HG02970 (cell line): ENCODE measurements around the gene FABP3.
"Not testable (repeated sequence)": the region's sequence is repeated elsewhere in the genome, so short reads cannot be mapped to it uniquely, and the experiment has no call there.

Experiments
- ATAC-seq: cut with Tn5 transposase; IDR thresholded peaks from one replicate; pipeline ENCODE4 v1.9.1; 2021; ENCODE audit warnings: mild to moderate bottlenecking, moderate library complexity, moderate number of reproducible peaks; ENCODE audit not compliant: unreplicated experiment, low FRiP score

The FABP3 gene

DNA sequence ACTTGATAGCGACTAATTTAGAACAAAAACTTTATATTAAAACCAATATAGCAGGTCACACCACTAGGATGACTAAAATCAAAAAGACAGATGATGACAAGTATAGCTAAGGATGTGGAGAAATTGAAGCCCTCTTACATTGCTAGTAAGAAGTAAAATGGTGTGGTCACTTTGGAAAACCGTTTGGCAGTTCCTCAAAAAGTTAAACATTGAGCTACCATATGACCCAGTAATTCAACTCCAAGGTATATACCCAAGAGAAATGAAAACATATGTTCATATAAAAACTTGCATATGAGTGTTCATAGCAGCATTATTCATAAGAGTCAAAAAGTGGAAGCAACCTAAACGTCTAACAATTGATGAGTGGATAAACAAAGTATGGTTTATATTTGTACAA lies 27.1 kb upstream of the FABP3 start:
- ATAC-seq = no peak

DNA sequence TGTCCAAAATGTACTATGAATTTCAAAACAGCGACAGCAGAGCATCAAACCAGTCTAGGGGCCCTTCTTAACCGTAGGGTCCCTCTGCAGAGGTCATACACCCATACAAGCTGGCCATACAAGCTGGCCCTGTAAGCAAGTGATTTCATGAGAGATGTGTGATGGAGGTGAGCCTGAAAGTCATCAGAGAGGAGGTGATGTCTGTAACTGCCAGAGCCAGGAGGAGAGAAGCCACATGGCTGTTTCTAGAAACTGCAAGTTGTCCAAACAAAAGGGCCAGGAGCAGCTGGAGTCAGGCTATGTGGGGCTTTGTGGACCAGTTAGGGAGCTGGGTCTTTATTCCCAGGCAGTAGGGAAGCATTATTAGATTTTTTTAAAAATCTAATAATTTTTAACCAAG lies 25.4 kb upstream of the FABP3 start:
- ATAC-seq = no peak

DNA sequence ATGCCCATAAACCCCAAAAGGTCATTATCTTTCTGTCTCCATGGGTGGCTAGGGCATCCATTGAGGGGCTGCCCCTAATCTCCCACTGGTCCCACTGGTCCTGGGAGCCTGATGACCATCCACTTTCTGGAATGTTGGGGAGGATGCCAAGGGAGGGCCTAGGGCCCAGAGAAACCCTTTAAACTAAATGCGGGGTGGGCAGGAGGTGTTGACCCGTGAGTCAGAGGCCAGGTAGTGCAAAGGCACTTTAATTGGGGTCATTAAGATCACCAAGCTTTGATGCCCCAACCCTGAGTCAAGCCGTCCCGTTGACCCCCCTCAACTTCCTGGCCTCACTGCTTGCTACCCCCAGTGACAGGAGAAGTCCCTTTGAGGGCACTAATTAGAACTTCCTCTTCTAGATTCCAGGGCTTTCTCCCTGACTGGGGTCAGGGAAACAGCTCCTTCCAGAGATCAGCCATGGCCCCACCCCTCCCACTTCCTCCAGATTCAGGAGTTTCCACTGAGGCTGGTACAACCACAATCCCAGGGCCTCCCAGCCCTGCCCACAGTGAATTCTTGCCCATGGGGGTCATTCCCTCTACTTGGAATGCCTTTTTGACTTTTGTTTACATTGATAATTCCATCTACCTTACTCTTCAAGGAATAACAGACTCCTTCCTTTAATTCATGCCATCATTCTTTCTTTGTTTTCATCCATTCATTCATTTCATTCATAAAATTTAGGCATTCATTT lies 24.7 kb upstream of the FABP3 start:
- ATAC-seq = no peak

DNA sequence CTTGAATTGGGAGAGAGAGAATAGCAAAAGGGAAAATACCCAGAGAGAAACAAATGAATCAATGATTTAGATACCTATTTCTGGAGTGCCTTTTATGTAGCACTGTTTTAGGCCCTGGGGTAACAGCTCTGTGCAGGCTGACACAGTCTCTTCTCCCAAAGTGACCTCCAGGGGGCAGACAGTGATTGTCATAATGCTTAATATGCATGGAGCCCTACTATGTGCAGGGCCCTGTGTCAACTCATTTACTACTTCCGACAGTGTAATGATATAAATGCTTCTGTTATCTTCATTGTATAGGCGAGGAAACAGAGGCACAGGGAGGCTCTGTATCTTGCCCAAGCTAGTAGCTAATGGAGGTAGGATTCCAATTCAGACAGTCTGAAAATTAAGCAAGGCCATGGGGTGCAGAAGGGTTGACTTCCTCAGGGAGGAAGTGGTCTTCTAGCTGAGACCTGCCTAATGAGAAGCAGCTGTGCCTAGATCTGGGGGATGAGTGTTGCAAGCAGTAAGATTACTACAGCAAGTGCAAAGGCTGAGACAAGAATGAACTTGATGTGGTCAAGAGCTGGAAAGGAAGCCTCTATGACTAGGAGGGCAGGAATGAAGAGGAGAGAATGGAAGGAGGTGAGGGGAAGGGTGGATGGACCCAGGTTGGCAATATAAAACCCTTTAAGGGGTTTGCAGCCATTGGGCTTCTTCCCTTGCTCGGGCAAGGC lies 23.9 kb upstream of the FABP3 start:
- no peak for ATAC-seq

DNA sequence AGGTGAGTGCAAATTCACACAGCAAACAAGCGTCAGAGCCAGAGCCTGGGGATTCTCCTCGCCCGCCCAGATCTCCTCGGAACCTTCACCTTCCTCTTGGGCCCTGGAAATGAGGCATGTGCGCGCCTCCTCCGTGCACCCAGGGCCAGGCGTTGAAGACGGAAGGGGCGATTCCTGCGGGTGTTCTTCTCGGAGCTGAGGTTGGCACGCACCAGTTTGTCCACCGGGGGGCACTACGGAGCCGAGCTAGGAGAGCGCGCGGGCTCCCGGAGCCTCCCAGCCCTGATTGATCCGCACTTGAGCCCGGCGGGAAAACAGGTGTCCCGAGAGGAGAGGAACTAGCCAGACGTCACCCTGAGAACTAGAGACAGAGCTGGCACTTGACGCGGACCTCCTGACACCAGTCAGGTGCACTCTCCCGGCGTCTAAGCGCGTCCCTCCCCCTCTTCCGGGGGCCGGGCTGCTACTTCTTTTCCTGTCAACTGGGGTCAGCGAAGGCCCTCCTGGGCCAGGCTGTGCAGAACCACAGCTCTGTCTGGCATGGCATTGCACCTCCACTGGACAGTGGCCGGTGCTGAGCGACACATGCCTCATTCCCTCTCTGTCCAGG lies 21.8 kb upstream of the FABP3 start:
- no peak for ATAC-seq

DNA sequence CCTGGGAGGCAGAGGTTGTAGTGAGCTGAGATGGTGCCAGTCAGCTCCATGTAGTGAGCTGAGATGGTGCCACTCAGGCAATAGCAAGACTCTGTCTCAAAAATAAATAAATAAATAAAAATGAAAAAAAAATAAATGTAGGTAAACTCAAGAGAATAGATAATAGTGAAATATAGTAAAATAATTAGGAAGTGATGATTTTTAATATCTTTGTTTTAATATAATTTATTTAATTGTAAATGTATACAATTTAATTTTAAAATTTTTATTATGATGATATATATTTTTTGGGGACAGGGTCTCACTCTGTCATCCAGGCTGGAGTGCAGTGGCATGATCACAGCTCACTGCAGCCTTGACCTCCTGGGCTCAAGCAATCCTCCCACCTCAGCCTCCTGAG lies 20.6 kb upstream of the FABP3 start:
- no peak for ATAC-seq

DNA sequence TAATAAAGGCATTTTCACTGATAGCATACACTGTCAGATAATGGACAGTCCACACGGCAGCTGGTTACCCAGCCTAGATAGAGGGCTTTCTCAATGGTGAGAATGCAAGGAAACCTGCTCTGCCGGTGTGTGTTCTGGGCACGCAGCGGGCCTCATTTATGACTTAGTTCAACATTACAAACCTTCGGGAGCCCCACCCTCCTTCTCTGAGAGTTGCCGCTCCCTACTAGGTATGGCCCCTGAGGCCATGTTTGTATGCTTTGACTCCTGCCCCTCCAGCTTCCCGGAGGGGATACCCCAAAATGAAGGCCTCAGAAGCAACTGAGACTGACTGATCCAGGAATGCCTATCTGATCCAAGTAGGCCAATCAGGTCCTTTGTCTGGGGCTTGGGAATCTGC lies 17.2 kb upstream of the FABP3 start:
- ATAC-seq = no peak

DNA sequence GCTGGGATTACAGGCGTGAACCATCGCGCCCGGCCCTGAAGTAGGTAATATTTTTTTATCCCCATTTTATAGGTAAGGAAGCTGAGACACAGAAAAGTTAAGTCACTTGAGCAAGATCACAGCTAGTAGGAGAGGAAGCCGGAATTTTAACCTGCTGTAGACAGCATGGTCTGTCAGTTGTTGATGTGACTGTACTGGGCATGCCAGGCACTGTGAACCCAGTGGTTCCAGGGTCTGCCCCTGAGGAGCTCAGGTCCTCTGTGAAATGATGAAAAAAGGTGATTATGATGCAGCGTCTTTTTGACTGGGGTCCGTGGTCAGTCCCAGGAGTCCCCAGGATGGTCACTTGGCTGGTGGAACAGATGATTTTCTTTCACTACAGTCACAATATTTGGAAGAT lies 16.7 kb upstream of the FABP3 start:
- no peak for ATAC-seq

DNA sequence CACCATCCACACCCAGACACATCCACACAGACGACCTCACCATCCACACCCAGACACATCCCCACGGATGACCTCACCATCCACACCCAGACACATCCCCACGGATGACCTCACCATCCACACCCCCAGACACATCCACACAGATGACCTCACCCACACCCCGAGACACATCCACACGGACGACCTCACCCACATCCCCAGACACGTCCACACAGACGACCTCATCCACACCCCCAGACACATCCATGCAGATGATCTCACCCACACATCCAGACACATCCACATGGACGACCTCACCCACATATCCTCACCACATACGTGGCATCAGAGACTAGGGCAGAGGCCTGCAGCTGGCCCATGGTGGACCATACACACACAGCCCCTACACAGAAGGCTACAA lies 14.7 kb upstream of the FABP3 start:
- no peak for ATAC-seq

DNA sequence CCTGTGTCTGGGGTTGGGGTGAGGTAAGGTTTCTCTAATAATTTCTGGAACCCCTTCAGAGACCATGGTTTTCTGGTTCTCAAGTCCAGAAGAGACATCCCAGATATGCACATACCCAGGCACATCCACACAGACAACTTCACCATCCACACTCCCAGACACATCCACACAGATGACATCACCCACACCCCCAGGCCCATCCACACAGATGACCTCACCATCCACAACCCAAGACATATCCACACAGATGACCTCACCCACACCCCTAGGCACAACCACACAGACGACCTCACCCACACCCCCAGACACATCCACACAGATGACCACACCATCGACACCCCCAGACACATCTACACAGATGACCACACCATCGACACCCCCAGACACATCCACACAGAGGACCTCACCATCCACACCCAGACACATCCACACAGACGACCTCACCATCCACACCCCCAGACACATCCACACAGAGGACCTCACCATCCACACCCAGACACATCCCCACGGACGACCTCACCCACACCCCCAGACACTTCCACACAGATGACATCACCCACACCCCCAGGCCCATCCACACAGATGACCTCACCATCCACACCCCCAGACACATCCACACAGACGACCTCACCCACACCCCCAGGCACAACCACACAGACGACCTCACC lies 13.8 kb upstream of the FABP3 start:
- ATAC-seq = not testable (repeated sequence)

DNA sequence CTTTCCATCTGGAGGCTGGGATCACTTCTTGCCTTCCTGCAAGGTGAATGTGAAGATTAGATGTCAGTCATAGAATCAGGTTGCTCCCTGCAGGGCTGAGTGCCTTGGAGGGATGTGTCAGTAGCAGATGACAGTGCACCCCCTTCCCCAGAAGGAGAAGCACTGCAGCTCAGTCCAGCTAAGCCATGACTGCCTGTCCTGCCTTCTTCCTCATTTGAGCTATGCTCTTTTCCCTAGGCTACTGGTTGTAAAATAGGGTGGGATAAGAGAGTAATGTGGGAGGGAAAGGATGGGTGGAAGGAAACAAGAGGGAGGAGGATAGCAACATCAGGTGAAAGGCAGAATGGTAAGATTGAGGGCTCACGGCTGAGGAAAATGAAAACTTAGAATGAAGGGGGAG lies 11.1 kb upstream of the FABP3 start:
- no peak for ATAC-seq

DNA sequence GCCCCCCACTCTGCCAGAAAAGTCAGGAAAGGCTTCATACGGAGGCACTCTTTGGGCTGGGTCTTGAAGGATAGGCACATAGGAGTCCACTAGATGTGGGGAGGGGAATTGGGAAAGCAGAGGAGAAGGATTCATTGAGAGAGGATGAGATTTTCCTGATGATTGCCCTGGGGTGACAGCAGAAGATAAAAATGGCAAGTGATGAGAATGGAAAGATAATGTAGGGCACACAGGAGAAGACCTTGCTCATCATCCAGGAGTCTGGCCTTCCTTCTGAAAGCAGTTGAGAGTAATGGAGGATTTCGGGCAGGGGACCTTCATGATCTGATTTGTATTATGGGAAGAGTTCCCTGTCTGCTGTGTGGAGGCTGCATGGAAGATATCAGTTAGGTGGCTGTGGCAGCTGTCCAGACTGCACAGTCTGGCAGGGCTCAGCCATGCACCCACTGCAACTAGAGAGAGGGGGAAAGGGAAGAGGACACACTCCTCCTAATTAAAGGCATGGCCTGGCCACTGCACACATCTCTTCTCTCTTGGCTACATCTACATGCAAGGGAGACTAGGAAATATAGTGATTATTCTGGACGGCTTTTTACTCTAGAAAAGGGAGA lies 9.6 kb upstream of the FABP3 start:
- no peak for ATAC-seq

DNA sequence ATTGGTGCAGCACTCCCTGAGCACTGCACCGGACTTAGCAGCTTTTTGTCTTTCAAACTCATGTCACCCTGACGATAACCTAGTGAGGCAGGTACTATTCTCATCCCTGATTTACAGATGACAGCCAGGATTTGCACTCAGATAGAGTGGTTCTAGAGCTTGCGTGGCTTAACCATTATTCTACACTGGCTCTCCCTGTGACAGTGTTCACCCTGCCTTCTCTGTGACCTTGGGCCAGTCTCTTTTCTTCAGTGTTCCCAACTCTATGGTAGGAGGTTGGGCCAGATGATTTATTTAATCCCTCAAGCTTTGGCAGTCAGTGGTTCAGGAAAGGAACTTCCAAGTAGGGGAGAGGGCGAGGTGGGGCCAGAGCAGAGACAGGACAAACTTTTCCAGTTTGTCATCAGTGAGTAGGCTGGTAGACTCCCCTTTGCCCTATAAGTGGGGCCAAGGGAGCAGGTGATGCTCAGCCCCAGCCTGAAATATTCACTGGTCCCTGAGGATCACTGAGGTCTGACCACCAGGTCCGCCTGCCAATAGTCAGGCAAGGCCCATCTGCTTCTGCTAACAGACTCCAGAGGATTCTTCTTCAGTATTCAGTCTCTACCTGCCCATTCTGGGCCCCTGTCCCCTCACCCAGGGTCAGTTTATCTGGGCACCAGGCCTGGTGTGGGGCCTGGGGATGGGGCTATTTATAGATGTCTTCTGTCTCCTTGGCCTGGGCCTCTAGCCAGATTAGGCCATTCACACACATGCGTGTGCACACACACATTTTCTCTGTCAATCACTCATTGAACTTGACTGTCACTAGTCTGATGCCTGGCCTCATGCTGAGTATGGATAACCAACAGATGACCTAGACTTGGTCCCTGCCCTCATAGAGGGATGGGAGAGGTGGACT lies 8.8 kb upstream of the FABP3 start:
- no peak for ATAC-seq

DNA sequence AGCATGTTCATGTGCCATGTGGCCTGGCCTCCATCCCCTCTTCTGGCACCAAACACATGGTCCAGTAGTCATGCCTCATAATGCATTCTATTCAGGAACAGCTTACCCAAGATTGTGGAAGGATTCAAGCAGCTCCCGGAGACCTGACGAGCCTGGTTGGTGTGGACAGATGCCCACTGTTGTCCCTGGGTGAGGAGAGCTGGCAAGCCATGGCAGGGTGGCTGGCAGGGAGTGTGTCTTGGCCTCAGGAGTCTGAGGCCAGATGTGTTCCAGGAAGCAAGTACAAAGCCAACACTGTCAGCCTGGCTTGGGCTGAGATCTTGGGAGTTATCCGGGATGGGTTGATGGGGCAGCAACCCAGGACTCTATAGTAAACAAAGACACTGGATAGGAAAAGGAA lies 7.3 kb upstream of the FABP3 start:
- ATAC-seq = no peak

DNA sequence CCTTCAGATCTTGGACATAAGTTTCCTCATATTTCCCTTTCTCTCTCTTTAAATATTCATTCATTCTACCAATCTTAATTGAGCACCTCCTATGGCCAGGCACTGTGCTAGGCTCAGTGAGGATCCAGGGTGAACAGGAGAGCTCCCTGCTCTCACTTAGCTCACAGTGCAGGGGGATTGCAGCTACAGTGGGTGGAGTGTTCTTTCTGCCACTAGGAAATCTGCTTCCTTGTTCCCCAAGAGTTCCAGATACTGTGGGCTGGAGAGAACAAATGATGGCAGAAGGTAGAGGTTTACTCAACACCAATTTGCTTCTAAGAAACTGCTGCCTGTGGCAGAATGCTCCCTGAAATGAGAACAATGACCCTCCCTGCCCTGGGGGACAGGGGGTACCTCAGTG lies 5.1 kb upstream of the FABP3 start:
- no peak for ATAC-seq

DNA sequence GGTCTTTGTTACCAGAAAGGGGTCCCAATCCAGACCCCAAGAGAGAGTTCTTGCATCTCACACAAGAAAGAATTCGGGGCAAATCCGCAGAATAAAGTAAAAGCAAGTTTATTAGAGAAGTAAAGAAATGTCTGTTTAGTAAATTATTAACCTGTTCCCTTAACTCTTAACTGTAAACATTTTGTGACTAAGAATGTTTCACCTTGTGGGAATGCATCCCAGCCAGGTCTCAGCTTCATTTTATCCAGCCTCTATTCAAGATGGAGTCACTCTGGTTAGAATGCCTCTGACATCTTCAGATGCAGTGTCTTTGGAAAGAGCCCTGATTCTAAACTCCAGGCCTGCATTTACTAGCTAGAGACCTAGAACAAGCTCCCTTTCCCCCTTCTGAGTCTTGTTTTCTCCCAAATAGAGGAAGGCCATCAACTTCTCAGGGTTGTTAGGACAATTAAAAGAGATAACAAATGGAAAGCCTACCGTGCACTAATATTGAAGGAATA lies 4.5 kb upstream of the FABP3 start:
- ATAC-seq = no peak

DNA sequence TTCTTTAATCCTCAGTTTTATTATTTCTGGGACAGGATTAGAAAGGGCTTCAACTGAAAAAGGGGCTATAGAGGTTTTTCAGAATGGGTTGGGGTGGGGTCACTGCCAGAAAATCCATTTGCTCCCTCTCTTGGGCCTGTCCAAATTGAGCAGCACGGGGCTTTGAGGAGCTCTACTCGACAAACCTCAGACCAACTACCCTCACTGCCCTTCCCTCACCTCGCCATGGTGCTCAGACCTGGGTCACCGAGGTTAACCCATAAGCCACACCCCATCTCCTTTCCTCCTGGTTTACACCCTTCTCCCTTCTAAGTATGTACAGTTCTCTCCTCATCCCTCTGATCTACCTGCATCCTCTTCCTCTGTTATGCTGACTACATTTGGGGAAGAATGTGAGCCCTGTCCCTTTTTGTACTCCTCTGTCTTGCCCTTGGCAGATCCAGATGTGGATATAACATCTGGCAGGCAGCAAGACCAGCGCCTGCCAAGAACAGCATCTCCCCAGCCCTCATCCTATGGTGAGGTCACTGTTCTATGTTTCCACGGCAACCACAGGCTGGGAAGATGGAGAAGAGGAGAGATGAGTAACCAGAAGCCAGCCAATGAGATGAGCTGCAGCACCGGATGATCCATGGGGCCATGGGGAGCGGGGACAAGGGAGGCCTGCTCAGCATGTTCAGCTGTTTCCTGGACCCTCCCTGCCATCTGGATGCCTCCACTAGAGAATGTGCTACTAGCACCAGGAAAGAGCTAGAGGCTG lies 3.7 kb upstream of the FABP3 start:
- no peak for ATAC-seq

DNA sequence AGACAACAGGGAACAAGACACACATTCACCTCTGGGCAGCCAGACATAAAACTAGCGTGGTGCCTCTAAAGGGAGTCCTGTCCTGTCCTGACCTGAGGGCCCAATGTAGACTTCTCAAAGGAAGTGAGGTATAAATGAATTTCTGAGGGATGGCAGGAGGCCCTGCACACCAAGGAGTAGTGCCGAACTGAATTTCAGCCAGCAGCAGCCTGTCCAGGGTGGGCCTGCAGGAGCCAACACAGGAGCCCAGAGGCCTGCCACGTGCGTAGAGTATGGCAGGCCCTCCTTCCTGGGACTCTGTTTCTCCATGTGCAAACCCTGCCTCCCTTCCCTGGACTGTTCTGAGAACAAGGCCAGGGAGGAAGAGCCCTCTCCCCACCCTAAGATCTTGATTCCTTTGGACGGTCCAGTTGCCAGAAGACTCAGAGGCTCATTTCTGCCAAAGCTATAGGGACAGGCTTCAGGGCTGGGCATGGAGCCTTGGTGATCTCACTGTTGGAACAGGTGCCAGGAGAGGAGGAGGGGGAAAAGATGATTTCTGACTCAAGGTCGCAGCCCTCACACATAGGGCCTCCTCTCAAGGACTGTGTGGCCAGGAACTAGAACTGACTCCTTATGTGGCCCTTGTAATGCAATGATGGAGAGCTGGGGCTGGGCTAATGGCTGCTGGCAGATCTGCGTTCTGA lies 1.8 kb upstream of the FABP3 start:
- no peak for ATAC-seq
